Ovary (tissue), 9 donors: ENCODE results near the gene MATN3. TPM values are rescaled to one million over a fixed set of nuclear protein-coding genes. Genes with fewer than 3 reads are reported as not detected.

Experiments
- polyA plus RNA-seq, 2 donors: library from polyadenylated mRNA; stranded (reverse); fragments of 200-250 nt in 1 of 2; fragments of 350-450 nt in 1 of 2; fragmentation: Illumina TruSeq in 1 of 2; extraction: RNeasy Lipid Tissue Mini Kit (QIAGEN cat#74804) in 1 of 2; gene quantifications; one replicate each; pipeline ENCODE4 v1.2.3, GENCODE V29; 2013 to 2014
- total RNA-seq, 7 donors: library from RNA; depleted of rRNA in 2 of 7; stranded (reverse); fragments of >200 nt in 2 of 7; fragmentation: NEBNext Ultra II Directional in 3 of 7; extraction: Animal tissue kit (Norgen Biotek cat#: 25700) in 3 of 7; gene quantifications; one replicate each; pipeline versions ENCODE4 v1.1.0 to v1.2.4, GENCODE V29; 2016 to 2023
- donor health status: DM: no; HTN: no; CAD: no; lungs with moderate emphysema.
- donor health status: DM: no; HTN: no; CAD: no.
- donor health status: Bipolar disorder and iron deficiency.
- donor health status: DM: yes; HTN: yes; CAD: no.
- donor health status: DM: no; HTN: no; CAD: no.
- donor health status: DM: yes; HTN: yes; CAD: no.

Gene MATN3
- total and polyA plus RNA-seq, 9 donors = 0.34 to 2.5 (median 0.73) TPM

Other genes with a start within 250 kb of the MATN3 start
- 10 to 100 TPM; 11.9 to 21.0 (median 16.8) TPM for gene TTC32, start 110.7 kb downstream of the MATN3 start, total RNA-seq
- 10 to 100 TPM in 1 of 2 donors, 1 to 10 TPM in 1; 9.6 to 30.1 TPM for gene TTC32, start 110.7 kb downstream of the MATN3 start, polyA plus RNA-seq
- 10 to 100 TPM; 12.3 to 19.3 (median 15.2) TPM for gene WDR35, start 22.6 kb downstream of the MATN3 start, total RNA-seq
- 1 to 10 TPM; 7.1 to 10.0 TPM for gene WDR35, start 22.6 kb downstream of the MATN3 start, polyA plus RNA-seq
- 100 to 1,000 TPM; 170 to 307 (median 253) TPM for gene LAPTM4A, start 39.0 kb upstream of the MATN3 start, total RNA-seq
- 100 to 1,000 TPM; 440 to 843 TPM for gene LAPTM4A, start 39.0 kb upstream of the MATN3 start, polyA plus RNA-seq
- 1 to 10 TPM; 2.3 to 9.1 (median 4.2) TPM for gene SDC1, start 212.5 kb upstream of the MATN3 start, total RNA-seq
- gene SDC1, start 212.5 kb upstream of the MATN3 start, polyA plus RNA-seq = 1 to 10 TPM in 1 of 2 donors, under 1 TPM in 1; 0.62 to 1.8 TPM